Activated naive CD4-positive, alpha-beta T cell (primary cell): ENCODE results near the gene SUMF1.
"Not testable (repeated sequence)": the region's sequence is repeated elsewhere in the genome, so short reads cannot be mapped to it uniquely, and the experiment has no call there.

ENCODE experiments used
- DNase-seq, 4 experiments: peaks; one replicate each; lab custom pipeline; 2025; lab: John Stamatoyannopoulos, UW

SUMF1 gene

DNA sequence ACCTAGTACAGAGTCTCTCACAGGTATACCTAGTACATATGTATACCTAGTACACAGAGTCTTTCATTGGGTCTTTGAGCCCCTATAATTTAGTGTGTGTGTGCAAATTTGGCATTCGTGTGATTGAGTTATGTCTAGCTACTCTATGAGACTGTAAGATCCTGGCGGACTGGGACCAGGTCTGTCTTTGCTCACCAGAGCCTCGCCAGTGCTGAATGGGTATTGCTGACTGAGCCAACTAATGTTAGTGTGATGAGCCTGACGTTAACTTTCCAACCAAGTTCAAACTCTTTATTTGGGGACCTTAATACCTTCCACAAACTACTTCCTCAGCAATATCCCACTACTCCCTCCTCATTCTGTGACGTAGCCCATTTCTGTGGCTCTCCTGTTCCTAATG lies 128.3 kb downstream of the SUMF1 start:
- DNase-seq: no peak

- no peak for DNase-seq
Observed at GRCh38 chr3:4336850-4337546, 130.1 kb downstream of the SUMF1 start.

GRCh38 chr3:4335840-4336562 lies 131.1 kb downstream of the SUMF1 start:
- no peak for DNase-seq

DNA sequence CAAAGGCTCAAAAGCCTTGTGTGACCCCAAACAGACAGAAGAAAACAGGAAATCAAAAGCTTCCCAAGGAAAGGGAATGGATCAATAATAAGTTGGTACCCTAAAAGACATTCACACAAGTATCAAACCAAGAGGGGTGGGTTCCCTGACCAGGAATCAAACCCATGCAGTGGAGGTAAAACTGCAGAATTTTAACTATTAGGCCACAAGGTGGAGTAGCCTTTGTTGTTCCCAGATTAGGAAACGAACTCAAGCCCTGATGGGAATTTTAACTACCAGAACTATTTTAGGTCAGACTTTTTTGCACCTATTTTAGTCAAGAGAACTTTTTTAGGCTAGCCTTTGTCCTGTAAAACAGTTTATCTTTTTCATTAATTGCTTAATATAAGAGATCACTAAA lies 132.5 kb downstream of the SUMF1 start:
- DNase-seq: no peak

DNA sequence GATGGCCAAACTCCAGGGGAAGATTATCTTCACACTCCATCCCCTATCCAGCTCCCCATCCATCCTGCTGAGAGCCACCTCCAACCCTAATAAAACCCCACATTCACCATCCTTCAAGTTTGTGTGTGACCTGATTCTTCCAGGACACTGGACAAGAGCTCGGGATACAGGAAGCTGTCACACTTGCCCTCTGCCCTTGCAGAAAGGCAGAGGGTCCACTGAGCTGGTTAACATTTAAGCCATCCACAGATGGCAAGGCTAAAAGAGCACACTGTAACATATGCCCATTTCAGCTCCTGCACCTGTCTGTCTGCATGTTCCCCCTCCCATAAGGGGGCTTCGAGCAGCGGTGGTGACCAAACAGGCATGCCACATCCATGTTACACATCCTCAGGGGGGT lies 134.1 kb downstream of the SUMF1 start:
- no peak for DNase-seq

DNA sequence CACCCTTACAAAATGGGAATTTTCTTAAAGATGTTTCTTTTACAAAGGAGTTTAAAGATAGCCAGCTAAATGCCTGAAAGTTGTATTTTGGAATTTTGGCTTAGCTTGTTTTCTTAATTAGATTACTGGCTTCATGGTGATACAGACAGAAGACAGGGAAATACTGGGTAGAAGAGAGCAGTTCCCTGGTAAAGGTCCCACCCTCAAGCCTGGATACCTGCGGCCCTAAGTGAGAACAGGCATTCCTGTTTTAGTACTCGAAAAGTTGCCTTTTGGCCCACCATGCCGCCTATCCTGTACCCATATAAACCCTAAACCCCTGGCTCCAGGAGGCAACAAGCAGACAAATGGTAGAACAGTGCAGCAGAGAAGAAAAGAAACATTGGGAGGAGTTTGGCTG lies 134.5 kb downstream of the SUMF1 start:
- no peak for DNase-seq

GRCh38 chr3:4332111-4332510 lies 135.0 kb downstream of the SUMF1 start:
- no peak for DNase-seq

- DNase-seq: not testable (repeated sequence)
Observed at GRCh38 chr3:4329806-4330205, 137.3 kb downstream of the SUMF1 start.

- DNase-seq: no peak
Observed at GRCh38 chr3:4326868-4327267, 140.2 kb downstream of the SUMF1 start.

GRCh38 chr3:4323246-4324027 lies 143.6 kb downstream of the SUMF1 start:
- DNase-seq: no peak

DNA sequence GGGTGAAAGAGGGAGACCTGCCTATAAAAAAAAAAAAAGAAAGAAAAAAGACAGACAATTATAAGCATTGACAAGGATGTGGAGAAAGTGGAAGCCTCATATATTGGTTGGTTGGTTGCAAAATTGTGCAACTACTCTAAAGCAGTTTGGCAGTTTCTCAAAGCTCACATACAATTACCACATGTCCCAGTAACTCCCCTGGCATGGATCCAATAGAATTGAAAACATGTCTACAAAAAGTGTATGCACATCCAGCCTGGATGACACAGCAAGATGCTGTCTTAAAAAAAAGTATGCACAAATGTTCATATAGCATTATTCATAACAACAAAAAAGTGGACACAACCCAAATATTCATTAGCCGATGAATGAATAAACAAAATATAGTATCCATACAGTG lies 144.4 kb downstream of the SUMF1 start:
- DNase-seq: no peak

DNA sequence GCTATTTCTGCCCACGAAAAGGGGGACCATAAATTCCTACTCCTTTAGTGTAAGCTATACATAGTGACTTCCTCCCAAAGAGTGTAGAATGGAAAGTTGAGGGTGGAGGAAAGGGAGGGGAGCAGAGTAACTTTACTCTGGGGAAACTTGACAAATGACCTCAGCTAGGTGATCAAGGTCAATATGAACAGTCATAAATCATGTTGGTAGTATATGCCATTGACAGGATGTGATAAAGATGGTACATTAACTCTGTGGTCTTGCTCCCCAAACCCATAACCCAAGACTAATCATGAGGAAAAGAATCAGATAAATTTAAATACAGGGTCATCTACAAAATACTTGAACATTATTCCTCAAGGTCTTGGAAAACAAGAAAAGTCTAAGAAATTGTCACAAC lies 145.3 kb downstream of the SUMF1 start:
- DNase-seq: no peak

DNA sequence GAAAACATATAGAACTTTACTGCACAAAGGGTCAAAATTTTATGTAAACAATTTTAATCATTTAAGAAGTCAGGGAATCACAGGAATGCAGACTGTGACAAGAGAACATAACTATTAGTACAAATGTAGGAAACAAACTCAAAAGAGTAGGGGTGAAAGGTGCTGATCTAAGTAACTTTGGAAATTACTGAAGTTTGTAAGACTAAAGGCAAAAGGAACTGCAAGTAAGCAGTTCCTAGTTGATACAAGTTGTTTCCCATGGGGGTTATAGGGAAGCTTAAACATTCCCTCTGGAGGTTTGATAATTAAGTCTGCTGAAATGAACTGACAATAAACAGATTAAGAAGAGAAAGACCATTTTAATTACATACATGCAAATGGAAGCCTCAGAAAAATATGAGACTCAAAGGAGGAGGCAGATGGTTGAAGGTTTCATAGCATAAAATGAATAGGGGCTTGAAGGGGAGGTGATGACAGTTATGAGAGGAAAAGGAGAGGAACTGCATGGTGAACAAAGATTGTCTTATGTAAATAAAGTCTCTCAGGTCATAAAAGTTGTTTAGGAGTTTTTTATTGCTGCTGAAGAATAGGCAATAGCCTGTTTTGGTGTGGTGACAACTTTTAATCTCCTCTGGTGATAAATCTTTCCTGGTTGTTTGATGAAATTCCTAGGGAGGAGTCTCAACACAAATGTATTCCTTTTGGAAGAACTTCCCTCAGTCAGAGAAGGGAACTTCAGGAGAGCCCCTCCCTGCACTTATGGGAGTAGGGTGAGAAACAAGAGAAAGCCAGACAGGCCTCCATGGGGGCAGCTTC lies 146.8 kb downstream of the SUMF1 start:
- no peak for DNase-seq

DNA sequence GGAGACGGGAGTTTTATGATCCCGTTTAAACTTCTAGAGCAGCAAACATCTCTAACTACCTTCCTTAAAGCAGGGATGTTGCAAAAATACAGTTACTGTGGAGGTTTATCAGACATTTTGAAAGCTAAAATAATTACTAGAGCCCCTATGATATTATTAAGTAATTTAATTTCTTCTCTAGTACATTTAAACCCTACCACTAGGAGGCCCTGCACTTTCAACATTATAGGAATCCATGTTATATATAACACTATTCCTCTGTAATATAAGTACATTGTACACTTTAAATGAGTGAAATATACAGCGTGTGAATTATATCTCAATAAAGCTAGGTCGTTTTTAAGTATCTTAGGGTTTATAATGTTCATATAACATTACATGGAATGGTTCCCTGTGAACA lies 152.4 kb downstream of the SUMF1 start:
- DNase-seq: no peak

DNA sequence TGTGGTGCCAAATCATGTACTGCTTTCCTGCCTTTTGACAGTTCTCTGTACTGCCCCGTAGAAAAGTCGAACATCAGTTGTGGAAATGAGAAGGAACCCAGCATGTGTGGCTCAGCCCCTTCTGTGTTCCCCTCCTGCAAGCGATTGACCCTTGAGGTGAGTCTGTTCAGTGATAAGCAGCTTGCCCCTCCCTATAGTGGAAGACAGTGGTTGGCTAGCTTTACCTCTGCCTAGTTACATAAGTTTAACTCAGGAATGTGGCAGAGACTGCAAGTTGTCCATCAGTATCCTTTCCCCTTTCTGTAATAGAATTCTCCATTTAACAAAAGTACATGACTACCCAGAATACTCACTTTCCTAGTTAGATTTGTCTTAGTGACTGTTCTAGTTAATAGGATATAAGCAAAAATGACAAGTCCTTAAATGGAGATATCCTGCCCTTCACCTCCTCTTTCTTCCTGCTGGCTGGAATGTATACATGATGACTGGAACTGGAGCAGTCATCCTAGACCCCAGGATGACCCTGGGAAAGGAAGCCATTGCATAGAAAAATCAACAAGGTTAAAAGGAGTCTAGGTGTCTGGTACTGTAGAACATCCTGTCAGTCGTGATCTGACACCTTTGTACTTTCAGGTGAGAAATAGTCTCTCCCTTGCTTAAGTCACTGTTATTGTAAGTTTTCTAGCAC lies 153.3 kb downstream of the SUMF1 start:
- no peak for DNase-seq

DNA sequence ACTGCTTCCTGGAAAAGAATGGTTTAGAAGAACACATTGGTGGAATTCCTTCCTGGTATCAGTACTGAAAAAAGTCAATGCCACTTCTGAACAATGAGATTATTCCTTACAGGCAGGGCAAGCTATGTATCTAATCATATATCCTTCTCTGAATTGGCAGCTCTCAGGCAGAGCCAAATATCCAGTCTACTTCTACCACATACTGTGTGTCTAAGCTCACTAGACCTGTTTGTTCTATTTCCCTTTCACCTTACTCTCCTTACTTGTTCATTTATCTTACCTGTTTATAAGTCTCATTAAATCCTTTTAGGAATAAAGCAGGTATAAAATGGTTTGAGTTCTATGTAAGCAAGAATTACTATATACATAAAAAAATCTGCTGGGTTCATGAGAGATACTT lies 155.6 kb downstream of the SUMF1 start:
- DNase-seq: no peak
